GM10266 (cell line): Measurements from ENCODE around the gene METAP1D.

Source experiments
- DNase-seq: peaks from one replicate; pipeline ENCODE4 v3.0.0; 2012; ENCODE audit errors: extremely low spot score
- CTCF ChIP-seq: IDR thresholded peaks from 2 replicates; pipeline ENCODE4 v1.5.1; 2012; ENCODE audit warnings: mild to moderate bottlenecking, low read depth; ENCODE audit not compliant: control insufficient read depth, insufficient read depth; ENCODE audit errors: missing control alignments

METAP1D gene

GRCh38 chr2:172097557-172098131, 97.9 kb downstream of the METAP1D start:
- peak; percentile 33 for DNase-seq
- no peak for TF ChIP-seq CTCF

GRCh38 chr2:172098287-172098649, 98.5 kb downstream of the METAP1D start:
- DNase-seq = peak; percentile 32
- TF ChIP-seq CTCF = no peak

- DNase-seq = peak; percentile 71
- TF ChIP-seq CTCF = no peak
Observed at GRCh38 chr2:172098650-172099471, 99.1 kb downstream of the METAP1D start.

GRCh38 chr2:172099472-172100079, 99.8 kb downstream of the METAP1D start:
- no peak for DNase-seq
- no peak for TF ChIP-seq CTCF

GRCh38 chr2:172100080-172100934, 100.6 kb downstream of the METAP1D start:
- DNase-seq = peak; percentile 49
- no peak for TF ChIP-seq CTCF

GRCh38 chr2:172100935-172101820, 101.4 kb downstream of the METAP1D start:
- no peak for TF ChIP-seq CTCF
- DNase-seq = peak; percentile 38
